Measurements from ENCODE around the gene TP53.
A peak's percentile ranks its signal among the peaks of the same experiment; 100 is the strongest.

The TP53 gene

GRCh38 chr17:7687072-7687907 is at the start of gene TP53:
TP53 (minus strand) TSS chr17:7687490; CDS start chr17:7676594, 10,896 bp downstream.
- peak; percentile 53 for DNase-seq

- DNase-seq = no peak
Measured at GRCh38 chr17:7732981-7733539, 45.8 kb upstream of the TP53 start.

- DNase-seq = no peak
Measured at GRCh38 chr17:7729816-7730215, 42.5 kb upstream of the TP53 start.

- no peak for DNase-seq
Measured at GRCh38 chr17:7727886-7728285, 40.6 kb upstream of the TP53 start.

- DNase-seq = no peak
Measured at GRCh38 chr17:7721612-7722011, 34.3 kb upstream of the TP53 start.

- DNase-seq = no peak
Measured at GRCh38 chr17:7720125-7720524, 32.8 kb upstream of the TP53 start.

- DNase-seq = no peak
Measured at GRCh38 chr17:7719661-7720060, 32.4 kb upstream of the TP53 start.

GRCh38 chr17:7717756-7718350 is 30.6 kb upstream of the TP53 start:
- DNase-seq = no peak

GRCh38 chr17:7716901-7717755 is 29.8 kb upstream of the TP53 start, which contains the start of gene DNAH2:
DNAH2 (plus strand) TSS chr17:7717744; CDS start chr17:7719735, 1,991 bp downstream.
- peak; percentile 73 for DNase-seq

- no peak for DNase-seq
Measured at GRCh38 chr17:7715936-7716886, 28.9 kb upstream of the TP53 start.

GRCh38 chr17:7714721-7715594 is 27.7 kb upstream of the TP53 start:
- no peak for DNase-seq

GRCh38 chr17:7713782-7714181 is 26.5 kb upstream of the TP53 start:
- no peak for DNase-seq

- no peak for DNase-seq
Measured at GRCh38 chr17:7712111-7712771, 25.0 kb upstream of the TP53 start.

GRCh38 chr17:7711051-7711755 is 23.9 kb upstream of the TP53 start:
- no peak for DNase-seq

GRCh38 chr17:7710301-7710700 is 23.0 kb upstream of the TP53 start:
- no peak for DNase-seq

GRCh38 chr17:7709031-7709430 is 21.7 kb upstream of the TP53 start:
- no peak for DNase-seq

GRCh38 chr17:7707858-7708750 is 20.8 kb upstream of the TP53 start:
- DNase-seq = no peak

GRCh38 chr17:7707446-7707845 is 20.2 kb upstream of the TP53 start:
- no peak for DNase-seq

Measured in DMS153 (cell line).